ENCODE data around the gene LRRC75A.

DNA sequence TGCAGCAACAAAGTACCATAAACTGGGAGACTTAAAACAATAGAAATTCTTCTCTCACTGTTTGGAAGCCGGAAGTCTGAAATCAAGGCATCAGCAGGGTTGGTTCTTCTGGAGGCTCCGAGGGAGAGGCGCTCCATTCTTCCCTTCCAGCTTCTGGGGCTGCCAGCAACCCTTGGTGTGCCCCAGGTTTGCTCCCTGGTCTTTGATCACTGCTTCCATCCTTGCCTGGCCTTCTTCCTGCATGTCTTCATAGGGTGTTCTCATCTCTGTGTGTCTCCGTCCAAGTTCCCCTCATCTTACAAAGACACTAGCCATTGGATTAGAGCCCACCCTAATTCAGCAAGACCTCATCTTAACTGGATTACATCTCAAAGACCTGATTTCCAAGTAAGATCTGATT lies 35.3 kb upstream of the LRRC75A start:
- TF ChIP-seq, protein P1, sequence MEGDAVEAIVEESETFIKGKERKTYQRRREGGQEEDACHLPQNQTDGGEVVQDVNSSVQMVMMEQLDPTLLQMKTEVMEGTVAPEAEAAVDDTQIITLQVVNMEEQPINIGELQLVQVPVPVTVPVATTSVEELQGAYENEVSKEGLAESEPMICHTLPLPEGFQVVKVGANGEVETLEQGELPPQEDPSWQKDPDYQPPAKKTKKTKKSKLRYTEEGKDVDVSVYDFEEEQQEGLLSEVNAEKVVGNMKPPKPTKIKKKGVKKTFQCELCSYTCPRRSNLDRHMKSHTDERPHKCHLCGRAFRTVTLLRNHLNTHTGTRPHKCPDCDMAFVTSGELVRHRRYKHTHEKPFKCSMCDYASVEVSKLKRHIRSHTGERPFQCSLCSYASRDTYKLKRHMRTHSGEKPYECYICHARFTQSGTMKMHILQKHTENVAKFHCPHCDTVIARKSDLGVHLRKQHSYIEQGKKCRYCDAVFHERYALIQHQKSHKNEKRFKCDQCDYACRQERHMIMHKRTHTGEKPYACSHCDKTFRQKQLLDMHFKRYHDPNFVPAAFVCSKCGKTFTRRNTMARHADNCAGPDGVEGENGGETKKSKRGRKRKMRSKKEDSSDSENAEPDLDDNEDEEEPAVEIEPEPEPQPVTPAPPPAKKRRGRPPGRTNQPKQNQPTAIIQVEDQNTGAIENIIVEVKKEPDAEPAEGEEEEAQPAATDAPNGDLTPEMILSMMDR (IDR thresholded peaks at IDR 0.05; ENCODE audit: low read depth, low read length): no peak
- no peak for TF ChIP-seq EZH2phosphoT487 (IDR thresholded peaks at IDR 0.05; ENCODE audit: low read depth)

All from OCI-LY3 (cell line).